Calu3 (cell line): ENCODE measurements around the gene TANGO6. TPM values are rescaled to one million over a fixed set of nuclear protein-coding genes. Genes with fewer than 3 reads are reported as not detected.

Source experiments
- BruUV-seq: library from RNA; stranded (reverse); fragments of 400-500 nt; replicated peaks from 2 replicates; lab custom pipeline; 2021; lab: Mats Ljungman, UMichigan
- CTCF ChIA-PET: fragments of 300-600 bp; sonication (Branson Sonifier 250); formaldehyde crosslinking; loops from one replicate; lab custom pipeline; 2022; ENCODE audit warnings: antibody characterized with exemption; lab: Charles Lee
- DNase-seq: peaks from one replicate; pipeline ENCODE4 v3.0.0; 2022
- H3K27ac Mint-ChIP-seq: one replicate; pipeline ENCODE4 v1.8.0; 2022; ENCODE audit warnings: mixed read lengths; ENCODE audit not compliant: unreplicated experiment
- H3K27me3 Mint-ChIP-seq: one replicate; pipeline ENCODE4 v1.8.0; 2022; ENCODE audit warnings: mixed read lengths; ENCODE audit not compliant: unreplicated experiment
- H3K36me3 Mint-ChIP-seq: one replicate; pipeline ENCODE4 v1.8.0; 2022; ENCODE audit warnings: mild to moderate bottlenecking, moderate library complexity, mixed read lengths; ENCODE audit not compliant: insufficient read depth, unreplicated experiment
- H3K4me1 Mint-ChIP-seq: one replicate; pipeline ENCODE4 v1.8.0; 2022; ENCODE audit warnings: mild to moderate bottlenecking, low read depth, mixed read lengths; ENCODE audit not compliant: unreplicated experiment
- H3K4me3 Mint-ChIP-seq: one replicate; pipeline ENCODE4 v1.8.0; 2022; ENCODE audit warnings: mild to moderate bottlenecking, low read depth, moderate library complexity, mixed read lengths; ENCODE audit not compliant: unreplicated experiment
- H3K9me3 Mint-ChIP-seq: one replicate; pipeline ENCODE4 v1.8.0; 2022; ENCODE audit warnings: low read depth, mixed read lengths; ENCODE audit not compliant: unreplicated experiment
- CTCF ChIP-seq: fragments of 200-600 bp; IDR thresholded peaks from one replicate; pipeline ENCODE4 v1.8.0; 2022; ENCODE audit warnings: antibody characterized with exemption; ENCODE audit not compliant: unreplicated experiment
- intact Hi-C: fragments of 100-400 bp; cut with micrococcal nuclease; formaldehyde crosslinking; loops from one replicate; pipeline ENCODE4 v1.10.0; 2022; ENCODE audit not compliant: unreplicated experiment
- total RNA-seq: library from RNA; stranded (reverse); gene quantifications from 2 replicates; pipeline ENCODE4 v1.2.3, GENCODE V29; 2022

TANGO6 gene
- total RNA-seq, 1 experiment from 2014 or later: 18.0 TPM

- intact Hi-C loops: no loop called here
- H3K27me3 Mint-ChIP-seq: no peaks in the 10 kb centered on the region
- no TSS peak for BruUV-seq
- TF ChIP-seq CTCF: no peak
- H3K4me3 Mint-ChIP-seq: no peak overlapping the region
- no peak for DNase-seq
- peaks cover 70% of the 10 kb centered on the region for H3K36me3 Mint-ChIP-seq
- no peaks in the 10 kb centered on the region for H3K4me1 Mint-ChIP-seq
- no peaks in the 10 kb centered on the region for H3K9me3 Mint-ChIP-seq
- H3K27ac Mint-ChIP-seq: no peak overlapping the region
- CTCF ChIA-PET: interaction anchor here (0.7 kb wide), 1 partner anchor 1032 kb away, joined by 3 read pairs; no protein-coding TSS in a partner anchor
Observed at GRCh38 chr16:68825427-68825826, 17.9 kb upstream of the TANGO6 start.

- Mint-ChIP-seq H3K27me3 (no peaks in the 10 kb centered on the region), H3K4me1 (no peaks in the 10 kb centered on the region), H3K27ac (no peak overlapping the region), H3K9me3 (no peaks in the 10 kb centered on the region), H3K4me3 (no peak overlapping the region), H3K36me3 (peaks cover 70% of the 10 kb centered on the region)
- no TSS peak for BruUV-seq
- intact Hi-C loops: no loop called here
- TF ChIP-seq CTCF: no peak
- DNase-seq: no peak
- CTCF ChIA-PET: interaction anchor here (1.3 kb wide), 1 partner anchor 83 kb away, joined by 3 read pairs; no protein-coding TSS in a partner anchor
Observed at GRCh38 chr16:68826652-68827051, 16.7 kb upstream of the TANGO6 start.

GRCh38 chr16:68833251-68833650 is 10.1 kb upstream of the TANGO6 start:
- Mint-ChIP-seq H3K27me3 (no peaks in the 10 kb centered on the region), H3K4me1 (no peaks in the 10 kb centered on the region), H3K9me3 (no peaks in the 10 kb centered on the region), H3K4me3 (no peak overlapping the region), H3K27ac (no peak overlapping the region), H3K36me3 (peaks cover 73% of the 10 kb centered on the region)
- TF ChIP-seq CTCF: no peak
- intact Hi-C loops: no loop called here
- CTCF ChIA-PET: interaction anchor here (0.7 kb wide), 2 partner anchors 9 to 297 kb away, joined by 4 read pairs; no protein-coding TSS in a partner anchor
- no peak for DNase-seq
- no TSS peak for BruUV-seq

GRCh38 chr16:68834550-68834949 is 8.8 kb upstream of the TANGO6 start:
- TSS peak; percentile 78 for BruUV-seq
- CTCF ChIA-PET: no interaction called here
- no peaks in the 10 kb centered on the region for H3K4me1 Mint-ChIP-seq
- no peak overlapping the region for H3K27ac Mint-ChIP-seq
- no peak overlapping the region for H3K4me3 Mint-ChIP-seq
- no peaks in the 10 kb centered on the region for H3K27me3 Mint-ChIP-seq
- no peak for DNase-seq
- intact Hi-C loops: no loop called here
- H3K9me3 Mint-ChIP-seq: no peaks in the 10 kb centered on the region
- H3K36me3 Mint-ChIP-seq: peaks cover 62% of the 10 kb centered on the region
- TF ChIP-seq CTCF: no peak
